ENCODE results near the gene KCNH4. TPM values are rescaled to one million over a fixed set of nuclear protein-coding genes. Genes with fewer than 3 reads are reported as not detected.

Gene KCNH4
- total and polyA plus RNA-seq, 2 donors (not counting 1 experiment from before 2014, with no cell fraction given), result 0.62 to 1.0 TPM

GRCh38 chr17:42138749-42139492, 42.0 kb downstream of the KCNH4 start:
- Histone ChIP-seq H3K27ac (ENCODE audit: low read length in 2 of 2) (no peak overlapping the region), H3K4me2 (replicated peaks; ENCODE audit: low read depth, low read length, poor library complexity, severe bottlenecking) (no peak overlapping the region), H3K9me3 (ENCODE audit: control extremely low read depth in 1 of 3, control insufficient read depth in 2 of 3, insufficient read depth in 1 of 3, low read length in 2 of 3) (no peaks in the 10 kb centered on the region), H3K9ac (ENCODE audit: low read length) (no peak overlapping the region), H2AFZ (ENCODE audit: insufficient read depth, low read depth, low read length, poor library complexity, severe bottlenecking) (no peak overlapping the region), H3K36me3 (replicated peaks in 1 of 2; ENCODE audit: control extremely low read depth in 1 of 2, control insufficient read depth in 1 of 2, extremely low read depth in 1 of 2, insufficient read depth in 2 of 2, low read length in 1 of 2) (peaks cover 0 to 29% of the 10 kb centered on the region in 2 experiments), H4K20me1 (ENCODE audit: control insufficient read depth, insufficient read depth, low read length, poor library complexity, severe bottlenecking) (peaks cover 78% of the 10 kb centered on the region), H3K4me3 (ENCODE audit: control extremely low read depth in 1 of 5, extremely low read depth in 1 of 5, insufficient read depth in 1 of 5, low read depth in 2 of 5, low read length in 4 of 5) (no peak overlapping the region), H3K27me3 (replicated peaks in 1 of 4; ENCODE audit: control extremely low read depth in 1 of 4, control insufficient read depth in 3 of 4, insufficient read depth in 4 of 4, low read length in 3 of 4) (no peaks in the 10 kb centered on the region), H3K79me2 (ENCODE audit: control insufficient read depth, insufficient read depth, low read length) (peaks cover 96% of the 10 kb centered on the region), H3K4me1 (ENCODE audit: control insufficient read depth in 2 of 2, insufficient read depth in 2 of 2, low read length in 2 of 2) (peaks cover 30 to 36% of the 10 kb centered on the region in 2 donors)
- CTCF ChIA-PET, result interaction anchor here (0.7 kb wide), 1 partner anchor 23 kb away, joined by 3 read pairs; no protein-coding TSS in a partner anchor
- no peak for TF ChIP-seq EZH2 (IDR thresholded peaks at IDR 0.05; ENCODE audit: borderline replicate concordance, insufficient read depth, low read depth, low read length, poor library complexity, severe bottlenecking)
- TF ChIP-seq, protein P1, sequence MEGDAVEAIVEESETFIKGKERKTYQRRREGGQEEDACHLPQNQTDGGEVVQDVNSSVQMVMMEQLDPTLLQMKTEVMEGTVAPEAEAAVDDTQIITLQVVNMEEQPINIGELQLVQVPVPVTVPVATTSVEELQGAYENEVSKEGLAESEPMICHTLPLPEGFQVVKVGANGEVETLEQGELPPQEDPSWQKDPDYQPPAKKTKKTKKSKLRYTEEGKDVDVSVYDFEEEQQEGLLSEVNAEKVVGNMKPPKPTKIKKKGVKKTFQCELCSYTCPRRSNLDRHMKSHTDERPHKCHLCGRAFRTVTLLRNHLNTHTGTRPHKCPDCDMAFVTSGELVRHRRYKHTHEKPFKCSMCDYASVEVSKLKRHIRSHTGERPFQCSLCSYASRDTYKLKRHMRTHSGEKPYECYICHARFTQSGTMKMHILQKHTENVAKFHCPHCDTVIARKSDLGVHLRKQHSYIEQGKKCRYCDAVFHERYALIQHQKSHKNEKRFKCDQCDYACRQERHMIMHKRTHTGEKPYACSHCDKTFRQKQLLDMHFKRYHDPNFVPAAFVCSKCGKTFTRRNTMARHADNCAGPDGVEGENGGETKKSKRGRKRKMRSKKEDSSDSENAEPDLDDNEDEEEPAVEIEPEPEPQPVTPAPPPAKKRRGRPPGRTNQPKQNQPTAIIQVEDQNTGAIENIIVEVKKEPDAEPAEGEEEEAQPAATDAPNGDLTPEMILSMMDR (IDR thresholded peaks at IDR 0.05), result no peak
- H3K27ac Mint-ChIP-seq, result no peak overlapping the region
- no peak overlapping the region for H3K4me3 Mint-ChIP-seq
- POLR2A ChIA-PET, result interaction anchor here (0.6 kb wide), 1 partner anchor 155 kb away, joined by 4 read pairs; no protein-coding TSS in a partner anchor
- peaks cover 54% of the 10 kb centered on the region for H3K4me1 Mint-ChIP-seq
- no peaks in the 10 kb centered on the region for H3K9me3 Mint-ChIP-seq (ENCODE audit: insufficient read depth)
- WGBS (ENCODE audit: insufficient coverage), result 92% methylated on average over 7 of the region's 7 CpGs
- DNase-seq (no peak), ATAC-seq (ENCODE audit: low read depth) (no peak)
- H3K27me3 Mint-ChIP-seq, result no peaks in the 10 kb centered on the region
- intact Hi-C loops (cut with micrococcal nuclease), result no loop called here

- Histone ChIP-seq H3K4me1 (ENCODE audit: control insufficient read depth in 2 of 2, insufficient read depth in 2 of 2, low read length in 2 of 2) (peaks cover 53 to 58% of the 10 kb centered on the region in 2 donors), H3K9ac (ENCODE audit: low read length) (no peak overlapping the region), H3K4me3 (ENCODE audit: control extremely low read depth in 1 of 5, extremely low read depth in 1 of 5, insufficient read depth in 1 of 5, low read depth in 2 of 5, low read length in 4 of 5) (no peak overlapping the region), H2AFZ (ENCODE audit: insufficient read depth, low read depth, low read length, poor library complexity, severe bottlenecking) (no peak overlapping the region), H3K27ac (ENCODE audit: low read length in 2 of 2) (peak overlapping the region in 1 of 2 donors; percentile 79), H3K79me2 (ENCODE audit: control insufficient read depth, insufficient read depth, low read length) (peaks cover 83% of the 10 kb centered on the region), H3K4me2 (replicated peaks; ENCODE audit: low read depth, low read length, poor library complexity, severe bottlenecking) (no peak overlapping the region), H4K20me1 (ENCODE audit: control insufficient read depth, insufficient read depth, low read length, poor library complexity, severe bottlenecking) (peaks cover 69% of the 10 kb centered on the region), H3K27me3 (replicated peaks in 1 of 4; ENCODE audit: control extremely low read depth in 1 of 4, control insufficient read depth in 3 of 4, insufficient read depth in 4 of 4, low read length in 3 of 4) (no peaks in the 10 kb centered on the region), H3K9me3 (ENCODE audit: control extremely low read depth in 1 of 3, control insufficient read depth in 2 of 3, insufficient read depth in 1 of 3, low read length in 2 of 3) (no peaks in the 10 kb centered on the region), H3K36me3 (replicated peaks in 1 of 2; ENCODE audit: control extremely low read depth in 1 of 2, control insufficient read depth in 1 of 2, extremely low read depth in 1 of 2, insufficient read depth in 2 of 2, low read length in 1 of 2) (peaks cover 0 to 14% of the 10 kb centered on the region in 2 experiments)
- Mint-ChIP-seq H3K27ac (peak overlapping the region; percentile 82), H3K4me3 (no peak overlapping the region), H3K9me3 (ENCODE audit: insufficient read depth) (no peaks in the 10 kb centered on the region), H3K27me3 (no peaks in the 10 kb centered on the region), H3K4me1 (peaks cover 61% of the 10 kb centered on the region)
- no peak for DNase-seq
- no peak for ATAC-seq (ENCODE audit: low read depth)
- intact Hi-C loops (cut with micrococcal nuclease), result no loop called here
- 46% methylated on average over 2 of the region's 3 CpGs for WGBS (ENCODE audit: insufficient coverage)
- ChIA-PET POLR2A (interaction anchor here (0.8 kb wide), 1 partner anchor 13 kb away, joined by 4 read pairs; no protein-coding TSS in a partner anchor), CTCF (interaction anchor here (0.8 to 1.5 kb wide), 5 partner anchors 19 to 177 kb away, joined by 3 to 4 read pairs (median 3); no protein-coding TSS in a partner anchor)
- TF ChIP-seq, protein P1 (IDR thresholded peaks at IDR 0.05), result no peak
- TF ChIP-seq EZH2 (IDR thresholded peaks at IDR 0.05; ENCODE audit: borderline replicate concordance, insufficient read depth, low read depth, low read length, poor library complexity, severe bottlenecking), result no peak
Observed at GRCh38 chr17:42136654-42137051, 44.3 kb downstream of the KCNH4 start.

Data from B cell (primary cell).